GM23248 (cell line): ENCODE data around the gene ARHGAP26. TPM values are rescaled to one million over a fixed set of nuclear protein-coding genes. Genes with fewer than 3 reads are reported as not detected.

Experiments used
- DNase-seq: peaks from one replicate; pipeline ENCODE4 v3.0.0-alpha.2; 2015
- H2AFZ ChIP-seq: fragments of 200-600 bp; sonication (generic); 2 replicates; pipeline ENCODE4 v1.6.1; 2016; ENCODE audit warnings: antibody characterized with exemption
- H3F3A ChIP-seq: fragments of 200-600 bp; sonication (generic); 2 replicates; pipeline ENCODE4 v1.6.1; 2016; ENCODE audit warnings: mild to moderate bottlenecking, antibody characterized with exemption, mixed run types; ENCODE audit not compliant: insufficient read depth
- H3K27ac ChIP-seq: fragments of 200-600 bp; sonication (generic); 2 replicates; pipeline ENCODE4 v1.5.1; 2016; ENCODE audit warnings: mild to moderate bottlenecking
- H3K27me3 ChIP-seq: fragments of 200-600 bp; sonication (generic); replicated peaks from 2 replicates; pipeline ENCODE4 v1.6.1; 2016; ENCODE audit warnings: mild to moderate bottlenecking; ENCODE audit not compliant: insufficient read depth
- H3K36me3 ChIP-seq: fragments of 200-600 bp; sonication (generic); 2 replicates; pipeline ENCODE4 v1.6.1; 2016; ENCODE audit warnings: low read depth, mild to moderate bottlenecking
- H3K4me1 ChIP-seq: fragments of 200-600 bp; sonication (generic); 2 replicates; pipeline ENCODE4 v1.6.1; 2016; ENCODE audit warnings: mild to moderate bottlenecking; ENCODE audit not compliant: insufficient read depth
- H3K4me2 ChIP-seq: fragments of 200-600 bp; sonication (generic); one replicate; pipeline ENCODE4 v1.6.1; 2016; ENCODE audit warnings: mild to moderate bottlenecking; ENCODE audit not compliant: unreplicated experiment
- H3K4me3 ChIP-seq: fragments of 200-600 bp; sonication (generic); 2 replicates; pipeline ENCODE4 v1.5.1; 2016; ENCODE audit warnings: mild to moderate bottlenecking
- H3K79me2 ChIP-seq: fragments of 200-600 bp; sonication (generic); 2 replicates; pipeline ENCODE4 v1.6.1; 2016; ENCODE audit warnings: mild to moderate bottlenecking; ENCODE audit not compliant: insufficient read depth
- H3K9ac ChIP-seq: fragments of 200-600 bp; sonication (generic); 2 replicates; pipeline ENCODE4 v1.6.1; 2016; ENCODE audit warnings: mild to moderate bottlenecking
- H3K9me2 ChIP-seq: fragments of 200-600 bp; sonication (generic); 2 replicates; pipeline ENCODE4 v1.6.1; 2016; ENCODE audit warnings: mixed run types, mild to moderate bottlenecking, moderate library complexity; ENCODE audit not compliant: insufficient read depth
- H3K9me3 ChIP-seq: fragments of 200-600 bp; sonication (generic); one replicate; pipeline ENCODE4 v1.6.1; 2017; ENCODE audit warnings: low read depth
- H4K20me1 ChIP-seq: fragments of 200-600 bp; sonication (generic); 2 replicates; pipeline ENCODE4 v1.6.0; 2016; ENCODE audit not compliant: insufficient read depth
- EZH2 ChIP-seq: fragments of 200-600 bp; sonication (generic); IDR thresholded peaks from 2 replicates; pipeline ENCODE4 v1.6.1; 2018; ENCODE audit warnings: antibody characterized with exemption, mild to moderate bottlenecking; ENCODE audit not compliant: insufficient read depth, poor library complexity, severe bottlenecking
- EZH2phosphoT487 ChIP-seq: fragments of 200-600 bp; sonication (generic); IDR thresholded peaks from 2 replicates; pipeline ENCODE4 v1.6.1; 2018; ENCODE audit warnings: antibody characterized with exemption, moderate library complexity, mild to moderate bottlenecking, low read depth; ENCODE audit not compliant: insufficient read depth
- WGBS, 2 experiments: methylation state at CpG; one replicate each; pipeline ENCODE4 v1.1.6; 2015 to 2017; ENCODE audit warnings: low lambda C conversion rate in 2 of 2, low coverage in 1 of 2; ENCODE audit errors: missing lambda C conversion rate in 2 of 2; 5-methylcytosine and 5-hydroxymethylcytosine counted together
- in situ Hi-C: fragments of 300-500 bp; cut with MboI; formaldehyde crosslinking; loops from 2 replicates; pipeline ENCODE4 v1.15.0; 2020
- polyA plus RNA-seq: library from polyadenylated mRNA; unstranded; fragments of >200 nt; fragmentation: Nextera tagmentation; extraction: Ambion mirVana; gene quantifications from 2 replicates; pipeline ENCODE4 v1.2.1, GENCODE V29; 2016
- total RNA-seq: library from RNA; depleted of rRNA; stranded (reverse); fragments of >200 nt; shearing (Covaris generic); gene quantifications from 2 replicates; pipeline ENCODE4 v1.2.3, GENCODE V29; 2014

The ARHGAP26 gene
- total and polyA plus RNA-seq, 2 experiments from 2014 or later: 1.6 to 1.7 TPM

DNA sequence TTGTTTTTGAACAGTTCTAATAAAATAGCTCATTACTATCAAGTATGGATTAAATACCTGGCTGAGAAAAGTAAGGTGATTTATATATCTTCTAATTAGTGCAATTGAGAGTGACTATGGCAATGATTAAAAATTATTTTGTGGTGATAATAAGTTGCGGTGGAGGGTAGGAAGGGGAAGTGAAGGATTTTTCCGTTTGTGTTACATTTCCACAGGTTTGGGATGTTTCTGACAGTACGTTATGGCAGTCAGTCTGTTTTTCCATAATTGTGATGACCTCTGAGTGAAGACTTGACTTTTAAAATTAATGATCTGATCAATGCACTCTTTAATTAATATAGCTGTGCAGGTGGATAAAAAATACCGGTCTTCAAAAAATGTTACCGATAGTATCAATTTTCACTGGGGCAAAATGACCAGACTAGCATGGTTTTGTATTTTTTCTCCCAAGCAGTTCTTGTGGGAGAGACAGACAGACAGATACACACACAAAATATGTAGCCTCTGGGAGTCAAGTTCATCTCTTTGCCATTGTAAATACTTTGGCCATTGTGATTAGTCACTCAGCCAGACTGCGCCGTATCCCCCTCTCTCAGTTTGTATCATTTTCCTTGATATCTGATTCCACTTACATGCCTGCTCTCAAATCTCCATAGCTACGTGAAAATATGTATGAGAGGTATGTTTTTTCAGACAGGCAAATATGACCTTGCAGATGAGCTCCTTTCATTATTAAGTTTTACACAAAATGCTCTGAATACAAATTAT lies 60.2 kb downstream of the ARHGAP26 start:
- Histone ChIP-seq H2AFZ (no peak overlapping the region), H3K79me2 (no peaks in the 10 kb centered on the region), H3K27ac (peak overlapping the region; percentile 44), H3K9me2 (no peaks in the 10 kb centered on the region), H3K27me3 (no peaks in the 10 kb centered on the region), H3K4me3 (no peak overlapping the region), H3K9me3 (no peaks in the 10 kb centered on the region), H3F3A (peaks cover 47% of the 10 kb centered on the region), H4K20me1 (no peaks in the 10 kb centered on the region), H3K36me3 (no peaks in the 10 kb centered on the region), H3K4me1 (peaks cover 52% of the 10 kb centered on the region), H3K9ac (no peak overlapping the region), H3K4me2 (no peak overlapping the region)
- WGBS, 2 experiments: 82 to 86% methylated on average over 8 of the region's 8 CpGs
- DNase-seq: peak; percentile 40
- in situ Hi-C loops: no loop called here
- no peak for TF ChIP-seq EZH2

DNA sequence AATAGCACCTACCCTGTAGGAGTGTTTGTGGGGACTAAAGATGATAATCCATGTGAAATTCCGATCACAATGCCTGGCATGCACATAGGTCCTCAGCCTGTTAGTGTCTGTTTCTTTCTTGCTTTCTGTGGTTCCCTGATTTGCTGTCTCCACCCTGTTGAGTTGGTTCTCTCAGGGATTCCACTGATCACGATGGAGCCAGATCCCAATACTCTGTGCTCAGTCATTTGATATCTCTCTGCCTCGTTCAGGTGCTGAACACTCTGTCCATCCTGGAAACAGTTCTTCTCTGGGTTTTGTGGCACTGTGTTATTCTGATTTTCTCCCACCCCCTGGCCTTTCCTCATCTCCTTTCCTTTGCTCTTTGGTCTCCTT lies 60.8 kb downstream of the ARHGAP26 start:
- Histone ChIP-seq H2AFZ (no peak overlapping the region), H3K79me2 (no peaks in the 10 kb centered on the region), H3K4me2 (no peak overlapping the region), H3K27ac (no peak overlapping the region), H3F3A (peaks cover 47% of the 10 kb centered on the region), H3K4me1 (peaks cover 47% of the 10 kb centered on the region), H3K9me3 (no peaks in the 10 kb centered on the region), H3K9ac (no peak overlapping the region), H4K20me1 (no peaks in the 10 kb centered on the region), H3K9me2 (no peaks in the 10 kb centered on the region), H3K27me3 (no peaks in the 10 kb centered on the region), H3K36me3 (no peaks in the 10 kb centered on the region), H3K4me3 (no peak overlapping the region)
- in situ Hi-C loops: no loop called here
- 95 to 98% methylated on average over 3 of the region's 3 CpGs for WGBS, 2 experiments
- TF ChIP-seq EZH2phosphoT487 (no peak), EZH2 (no peak)
- DNase-seq: no peak

GRCh38 chr5:142832263-142832662 lies 62.1 kb downstream of the ARHGAP26 start:
- H3K4me3 ChIP-seq: no peak overlapping the region
- in situ Hi-C loops: no loop called here
- H3K4me2 ChIP-seq: no peak overlapping the region
- TF ChIP-seq EZH2 (no peak), EZH2phosphoT487 (no peak)
- no peaks in the 10 kb centered on the region for H3K9me3 ChIP-seq
- H2AFZ ChIP-seq: no peak overlapping the region
- H3K36me3 ChIP-seq: no peaks in the 10 kb centered on the region
- H3K4me1 ChIP-seq: peaks cover 34% of the 10 kb centered on the region
- no peak overlapping the region for H3K9ac ChIP-seq
- peaks cover 39% of the 10 kb centered on the region for H3F3A ChIP-seq
- no peaks in the 10 kb centered on the region for H4K20me1 ChIP-seq
- H3K9me2 ChIP-seq: no peaks in the 10 kb centered on the region
- no peaks in the 10 kb centered on the region for H3K27me3 ChIP-seq
- no peak overlapping the region for H3K27ac ChIP-seq
- DNase-seq: no peak
- no peaks in the 10 kb centered on the region for H3K79me2 ChIP-seq
- 89 to 95% methylated on average over 3 of the region's 3 CpGs for WGBS, 2 experiments

- Histone ChIP-seq H3K4me1 (peaks cover 19% of the 10 kb centered on the region), H3K36me3 (no peaks in the 10 kb centered on the region), H3K79me2 (no peaks in the 10 kb centered on the region), H3K27ac (no peak overlapping the region), H3K9me3 (no peaks in the 10 kb centered on the region), H2AFZ (no peak overlapping the region), H3K27me3 (no peaks in the 10 kb centered on the region), H3K4me2 (no peak overlapping the region), H3K4me3 (no peak overlapping the region), H3K9ac (no peak overlapping the region), H4K20me1 (no peaks in the 10 kb centered on the region), H3K9me2 (no peaks in the 10 kb centered on the region), H3F3A (peaks cover 24% of the 10 kb centered on the region)
- TF ChIP-seq EZH2 (no peak), EZH2phosphoT487 (no peak)
- in situ Hi-C loops: no loop called here
- no peak for DNase-seq
- 96% methylated on average over 7 of the region's 7 CpGs for WGBS, 2 experiments
Observed at GRCh38 chr5:142833517-142834449, 63.6 kb downstream of the ARHGAP26 start.
